GM10266 (cell line): ENCODE measurements around the gene CASP2.
"Not testable (repeated sequence)": the region's sequence is repeated elsewhere in the genome, so short reads cannot be mapped to it uniquely, and the experiment has no call there.

Source experiments
- DNase-seq: peaks from one replicate; pipeline ENCODE4 v3.0.0; 2012; ENCODE audit errors: extremely low spot score
- TF ChIP-seq, protein P1 (sequence below): IDR thresholded peaks from 2 replicates; pipeline ENCODE4 v1.5.1; 2012; ENCODE audit warnings: mild to moderate bottlenecking, low read depth; ENCODE audit not compliant: control insufficient read depth, insufficient read depth; ENCODE audit errors: missing control alignments

The CASP2 gene

DNA sequence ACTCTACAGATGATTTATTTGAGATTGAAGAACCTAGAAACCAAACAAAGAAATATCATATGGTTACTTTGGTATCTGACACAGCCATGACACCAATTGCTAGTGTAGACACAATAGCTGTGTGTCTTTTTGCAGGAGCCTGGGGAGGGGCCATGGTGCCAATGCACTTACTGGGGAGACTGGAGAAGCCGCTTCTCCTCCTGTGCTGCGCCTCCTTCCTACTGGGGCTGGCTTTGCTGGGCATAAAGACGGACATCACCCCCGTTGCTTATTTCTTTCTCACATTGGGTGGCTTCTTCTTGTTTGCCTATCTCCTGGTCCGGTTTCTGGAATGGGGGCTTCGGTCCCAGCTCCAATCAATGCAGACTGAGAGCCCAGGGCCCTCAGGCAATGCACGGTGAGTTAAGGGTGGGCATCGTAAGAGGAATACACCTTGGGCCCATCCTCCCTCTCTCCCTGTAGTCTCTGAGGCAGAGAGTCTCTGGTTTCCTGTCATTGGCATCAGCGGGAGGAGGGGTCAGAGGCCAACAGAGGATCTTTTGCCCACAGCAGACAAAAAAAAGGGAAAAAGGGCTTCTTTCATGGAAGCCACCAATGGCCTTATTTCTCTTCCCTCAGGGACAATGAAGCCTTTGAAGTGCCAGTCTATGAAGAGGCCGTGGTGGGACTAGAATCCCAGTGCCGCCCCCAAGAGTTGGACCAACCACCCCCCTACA is 2.2 kb upstream of the CASP2 start:
- DNase-seq, result no peak
- TF ChIP-seq, protein P1, sequence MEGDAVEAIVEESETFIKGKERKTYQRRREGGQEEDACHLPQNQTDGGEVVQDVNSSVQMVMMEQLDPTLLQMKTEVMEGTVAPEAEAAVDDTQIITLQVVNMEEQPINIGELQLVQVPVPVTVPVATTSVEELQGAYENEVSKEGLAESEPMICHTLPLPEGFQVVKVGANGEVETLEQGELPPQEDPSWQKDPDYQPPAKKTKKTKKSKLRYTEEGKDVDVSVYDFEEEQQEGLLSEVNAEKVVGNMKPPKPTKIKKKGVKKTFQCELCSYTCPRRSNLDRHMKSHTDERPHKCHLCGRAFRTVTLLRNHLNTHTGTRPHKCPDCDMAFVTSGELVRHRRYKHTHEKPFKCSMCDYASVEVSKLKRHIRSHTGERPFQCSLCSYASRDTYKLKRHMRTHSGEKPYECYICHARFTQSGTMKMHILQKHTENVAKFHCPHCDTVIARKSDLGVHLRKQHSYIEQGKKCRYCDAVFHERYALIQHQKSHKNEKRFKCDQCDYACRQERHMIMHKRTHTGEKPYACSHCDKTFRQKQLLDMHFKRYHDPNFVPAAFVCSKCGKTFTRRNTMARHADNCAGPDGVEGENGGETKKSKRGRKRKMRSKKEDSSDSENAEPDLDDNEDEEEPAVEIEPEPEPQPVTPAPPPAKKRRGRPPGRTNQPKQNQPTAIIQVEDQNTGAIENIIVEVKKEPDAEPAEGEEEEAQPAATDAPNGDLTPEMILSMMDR, result no peak

DNA sequence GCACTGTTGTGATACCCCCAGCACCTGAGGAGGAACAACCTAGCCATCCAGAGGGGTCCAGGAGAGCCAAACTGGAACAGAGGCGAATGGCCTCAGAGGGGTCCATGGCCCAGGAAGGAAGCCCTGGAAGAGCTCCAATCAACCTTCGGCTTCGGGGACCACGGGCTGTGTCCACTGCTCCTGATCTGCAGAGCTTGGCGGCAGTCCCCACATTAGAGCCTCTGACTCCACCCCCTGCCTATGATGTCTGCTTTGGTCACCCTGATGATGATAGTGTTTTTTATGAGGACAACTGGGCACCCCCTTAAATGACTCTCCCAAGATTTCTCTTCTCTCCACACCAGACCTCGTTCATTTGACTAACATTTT is 1.6 kb upstream of the CASP2 start:
- TF ChIP-seq, protein P1, result no peak
- DNase-seq, result no peak

DNA sequence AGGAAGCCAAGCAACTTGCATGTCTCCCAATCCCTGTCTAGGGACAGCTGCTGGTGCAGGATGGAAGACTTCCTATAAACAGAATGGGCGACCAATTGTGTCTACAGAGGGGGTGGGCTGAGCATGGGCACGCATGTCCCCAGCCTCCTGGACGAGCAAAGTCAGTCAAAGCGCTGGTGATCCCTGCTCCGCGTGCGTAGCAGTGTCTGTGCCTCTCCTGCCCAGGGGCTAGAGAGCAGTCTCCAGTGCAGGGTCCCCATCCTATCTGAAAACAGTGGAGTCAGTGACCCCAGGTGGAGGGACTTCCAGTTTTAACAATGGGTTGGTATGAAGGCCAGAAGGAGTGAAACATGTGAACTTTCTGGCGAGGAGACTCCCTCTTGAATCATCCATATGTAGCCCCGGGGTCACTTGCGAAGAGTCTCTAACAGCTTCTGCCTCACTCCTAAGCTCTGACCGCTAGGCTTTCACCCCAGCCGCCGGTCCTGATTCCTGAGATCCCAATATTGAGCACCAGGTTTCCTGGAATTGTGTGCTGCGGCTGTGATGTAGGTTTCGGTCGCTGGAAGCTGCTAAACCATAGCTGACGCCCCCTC is 714 bp upstream of the CASP2 start:
- DNase-seq, result no peak

DNA sequence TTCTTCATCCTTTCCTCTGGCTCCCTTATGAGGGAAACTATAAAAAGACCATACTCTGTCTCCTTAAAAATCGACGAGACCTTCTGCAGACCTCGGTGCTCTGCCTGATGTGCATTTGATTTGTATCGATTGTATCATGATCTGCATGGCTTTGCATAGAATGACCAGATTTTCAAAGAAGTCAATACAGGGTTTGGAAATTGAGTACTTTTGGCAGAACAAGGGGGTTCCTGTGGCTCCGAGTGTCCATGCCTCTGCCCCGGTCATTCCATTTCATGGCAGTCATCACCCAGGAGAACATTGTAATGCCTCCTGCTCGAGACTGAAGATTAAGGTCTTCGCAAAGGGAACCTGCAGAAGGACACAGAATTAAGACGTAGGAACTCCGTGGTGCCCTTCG is 685 bp downstream of the CASP2 start:
- TF ChIP-seq, protein P1, result no peak
- no peak for DNase-seq

More for the DNA sequence above, 714 bp upstream of the CASP2 start:
- TF ChIP-seq, protein P1, result no peak

DNA sequence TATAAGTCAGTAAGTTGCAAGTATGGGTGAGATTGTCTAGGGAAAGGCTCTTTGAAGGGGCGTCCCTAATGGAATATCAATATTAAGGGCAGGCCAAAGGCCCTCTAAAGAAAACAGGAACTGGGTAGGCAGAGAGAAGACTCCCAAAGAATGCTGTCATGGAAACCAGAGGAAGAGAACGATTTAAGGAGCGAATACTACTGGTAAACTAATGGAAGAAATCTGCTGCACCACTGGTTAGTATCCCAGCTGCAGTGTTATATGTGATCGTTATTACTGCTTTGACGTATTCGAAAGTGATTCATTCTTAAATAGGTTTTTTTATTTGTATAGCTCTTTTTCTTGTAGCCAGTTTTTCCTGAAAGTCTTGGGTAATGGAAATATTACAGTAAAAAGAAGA is 1.3 kb downstream of the CASP2 start:
- DNase-seq, result no peak
- TF ChIP-seq, protein P1, result no peak

DNA sequence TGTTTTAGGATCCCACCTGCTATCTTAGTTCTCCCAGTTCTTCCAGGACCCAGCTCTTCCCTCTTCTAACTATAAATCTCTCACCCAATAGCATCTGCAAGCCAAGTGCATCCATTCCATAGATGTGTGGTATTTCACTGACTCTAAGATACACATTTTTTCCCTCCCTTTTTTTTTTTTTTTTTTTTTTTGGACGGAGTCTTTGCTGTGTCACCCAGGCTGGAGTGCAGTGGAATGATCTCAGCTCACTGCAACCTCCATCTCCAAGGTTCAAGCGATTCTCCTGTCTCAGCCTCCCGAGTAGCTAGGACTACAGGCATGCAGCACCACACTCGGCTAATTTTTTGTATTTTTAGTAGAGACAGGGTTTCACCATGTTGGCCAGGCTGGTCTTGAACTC is 1.7 kb downstream of the CASP2 start:
- not testable (repeated sequence) for DNase-seq

DNA sequence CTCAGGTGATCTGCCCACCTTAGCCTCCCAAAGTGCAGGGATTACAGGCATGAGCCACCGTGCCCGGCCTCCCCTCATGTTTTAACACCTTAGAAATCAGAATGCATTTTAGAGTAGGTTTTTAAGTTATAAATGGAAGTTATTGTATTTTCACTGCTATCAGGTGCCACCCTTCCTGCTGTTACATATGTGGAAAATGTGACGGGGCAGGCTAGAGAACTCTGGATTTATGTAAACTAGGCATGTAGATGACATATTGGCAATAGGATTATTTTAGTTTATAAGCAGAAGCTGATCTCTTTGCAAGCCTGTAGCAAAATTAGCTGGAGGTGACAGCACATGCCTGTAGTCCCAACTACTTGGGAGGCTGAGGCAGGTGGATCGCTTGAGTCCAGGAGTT is 2.1 kb downstream of the CASP2 start:
- no peak for DNase-seq
- TF ChIP-seq, protein P1, result no peak
